A204.1 (cell line): ENCODE data around the gene LAMB4.
"Not testable (repeated sequence)": the region's sequence is repeated elsewhere in the genome, so short reads cannot be mapped to it uniquely, and the experiment has no call there.

Experiments used
- FAIRE-seq: peaks from 2 replicates; lab custom pipeline; 2012; peaks lifted over from hg19 to GRCh38; lab: Jason Lieb, UNC

The LAMB4 gene

DNA sequence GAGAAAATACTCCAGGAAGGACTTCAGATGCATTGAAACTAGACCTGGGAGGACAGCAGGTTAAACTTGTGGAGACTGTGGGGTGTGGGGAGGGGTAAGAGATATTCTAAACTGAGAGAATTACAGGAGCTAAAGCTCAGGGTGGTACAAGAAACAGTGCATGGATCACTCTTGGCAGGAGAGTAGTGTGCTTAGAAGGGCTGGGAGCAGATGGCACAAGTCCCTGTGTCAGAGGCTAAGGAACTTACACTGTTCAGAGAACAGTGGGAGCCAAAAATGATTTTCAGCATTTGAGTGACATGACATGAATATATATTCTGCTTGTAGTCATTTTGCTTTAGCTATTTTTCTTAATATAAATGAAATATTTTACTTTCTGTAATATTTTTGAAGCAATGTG lies 91.2 kb downstream of the LAMB4 start:
- FAIRE-seq, result no peak

DNA sequence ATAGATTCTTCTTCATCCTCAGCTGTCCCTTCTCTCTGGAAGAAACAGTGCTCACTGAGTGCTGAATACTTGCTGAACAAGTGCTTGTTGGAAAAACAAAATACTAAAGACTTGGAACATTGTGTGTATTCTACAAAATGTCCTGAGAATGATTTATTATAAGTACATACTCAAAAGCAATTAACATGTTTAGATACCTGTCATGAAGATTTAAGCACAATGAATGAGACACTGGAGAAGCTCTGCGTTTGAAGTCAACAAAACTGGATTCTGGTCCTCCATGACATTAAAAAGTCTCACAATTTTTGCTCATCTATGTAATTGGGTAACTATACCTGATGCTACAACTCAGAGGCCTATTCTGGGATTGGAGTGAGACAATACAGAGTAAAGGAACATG lies 92.4 kb downstream of the LAMB4 start:
- FAIRE-seq, result no peak

DNA sequence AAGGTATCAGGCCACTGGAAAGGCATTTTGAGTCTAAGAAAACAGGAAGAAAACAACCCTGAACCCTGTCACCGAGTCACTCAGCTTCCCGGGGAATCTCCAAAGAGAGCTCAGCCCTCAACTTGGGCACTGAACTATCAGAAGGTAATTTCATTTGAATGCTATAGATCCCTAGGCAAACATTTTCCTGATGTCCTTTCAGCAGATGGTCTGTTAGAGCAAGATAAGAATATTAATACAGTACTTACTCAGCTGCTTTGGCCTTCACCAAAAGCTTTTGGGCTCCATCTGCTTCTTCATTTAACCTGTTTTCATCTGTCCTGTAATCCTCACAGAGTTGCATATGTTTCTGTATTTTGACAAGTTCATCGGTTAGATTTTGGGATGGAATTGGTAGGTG lies 93.0 kb downstream of the LAMB4 start:
- FAIRE-seq, result no peak

DNA sequence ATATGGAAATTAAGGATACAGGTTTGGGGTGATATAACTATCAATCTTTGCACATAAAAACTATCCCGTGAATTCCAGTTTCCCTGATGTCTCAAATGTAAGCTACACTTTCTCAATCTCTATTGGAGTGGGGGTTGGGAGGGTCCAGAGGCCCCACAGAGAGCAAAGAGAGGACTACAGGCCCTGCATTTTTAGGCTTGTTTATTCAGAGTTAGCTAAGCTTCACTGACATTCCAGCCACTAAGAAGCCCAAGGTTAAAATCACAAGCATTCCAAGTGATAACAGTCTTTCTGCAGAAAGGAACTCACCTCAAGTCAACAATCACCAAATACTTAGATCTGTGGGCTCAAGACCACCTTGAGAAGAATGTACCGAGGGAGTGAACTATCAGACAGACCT lies 95.6 kb downstream of the LAMB4 start:
- FAIRE-seq, result no peak

DNA sequence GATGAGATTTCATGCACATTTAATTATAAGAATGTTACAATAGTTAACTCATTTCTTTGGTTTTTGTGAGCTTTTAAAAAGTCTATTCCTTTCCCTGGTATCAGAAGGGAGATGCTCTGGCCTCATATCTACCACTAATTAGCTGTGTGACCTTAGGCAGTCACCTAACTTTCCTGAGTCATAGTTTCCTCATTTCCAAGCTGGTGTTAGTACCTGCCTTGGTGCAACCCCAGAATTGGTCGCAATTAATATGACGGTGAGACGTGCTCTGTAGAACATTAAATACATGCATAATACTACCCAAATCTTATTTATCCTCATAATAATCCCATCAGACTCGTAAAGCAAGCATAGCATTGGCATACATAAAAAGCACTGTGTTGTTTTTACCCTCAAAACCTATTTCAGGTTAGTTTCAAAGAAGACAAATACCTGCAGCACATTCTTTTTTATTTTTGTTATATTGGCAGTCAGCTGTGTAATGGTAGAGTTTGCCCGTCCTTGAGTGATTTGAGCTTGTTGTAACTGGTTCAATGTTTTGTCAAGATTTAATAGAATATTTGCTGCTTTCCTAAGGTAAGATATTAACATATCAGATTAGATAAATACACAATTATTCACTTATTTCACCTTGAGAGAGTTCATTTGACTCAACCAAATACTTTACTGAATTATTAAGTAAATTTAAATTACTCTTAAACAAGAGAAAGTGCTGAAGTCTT lies 96.2 kb downstream of the LAMB4 start:
- no peak for FAIRE-seq

DNA sequence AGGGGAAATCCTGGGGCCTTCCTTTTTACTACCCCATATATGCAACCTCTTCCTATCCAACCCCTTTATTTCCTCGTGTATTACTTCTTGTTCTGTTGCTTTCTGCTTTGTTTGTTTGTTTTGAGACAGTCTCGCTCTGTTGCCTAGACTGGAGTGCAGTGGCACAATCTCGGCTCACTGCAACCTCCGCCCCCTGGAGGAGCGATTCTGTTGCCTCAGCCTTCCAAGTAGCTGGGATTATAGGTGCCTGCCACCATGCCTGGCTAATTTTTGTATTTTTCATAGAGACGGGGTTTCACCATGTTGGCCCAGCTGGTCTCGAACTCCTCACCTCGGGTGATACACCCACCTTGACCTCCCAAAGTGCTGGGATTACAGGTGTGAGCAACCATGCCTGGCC lies 96.9 kb downstream of the LAMB4 start:
- not testable (repeated sequence) for FAIRE-seq

DNA sequence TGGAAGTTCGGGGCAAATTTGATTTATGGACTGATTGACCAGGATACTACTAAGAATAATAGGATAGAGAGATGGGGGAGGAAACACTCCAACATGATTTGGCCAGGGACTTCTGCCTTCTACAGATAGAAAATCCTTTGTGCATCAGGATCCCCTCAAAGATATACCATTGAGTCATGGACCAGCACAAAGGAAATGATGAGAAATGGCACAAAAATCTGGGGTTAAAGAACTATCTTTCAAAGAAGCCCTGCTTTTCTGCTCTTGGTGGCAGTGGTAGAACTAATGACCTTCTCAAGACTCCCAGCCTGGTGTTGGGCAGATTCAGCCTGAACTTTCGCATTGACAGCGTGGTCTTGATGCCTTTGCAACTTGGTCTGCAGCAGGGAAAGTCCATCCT lies 99.6 kb downstream of the LAMB4 start:
- no peak for FAIRE-seq

DNA sequence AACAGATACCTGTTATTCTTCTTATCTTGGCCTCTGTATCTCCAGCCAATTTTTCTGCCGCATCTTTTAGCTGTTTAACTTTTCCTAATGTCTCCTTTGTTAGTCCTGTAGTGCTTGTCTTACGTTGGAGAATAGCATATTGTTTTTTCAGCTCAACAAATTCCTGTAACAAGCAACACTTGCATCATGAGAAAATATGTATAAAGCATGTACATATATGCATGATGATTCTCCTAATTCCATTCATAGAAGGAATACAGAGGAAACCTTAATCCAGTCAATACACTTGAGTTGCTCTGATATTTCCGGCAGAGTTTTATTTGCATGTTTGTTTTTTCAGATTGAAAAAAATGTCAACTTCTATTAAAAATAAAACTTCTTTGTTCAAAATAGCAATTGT lies 101.1 kb downstream of the LAMB4 start:
- FAIRE-seq, result no peak

DNA sequence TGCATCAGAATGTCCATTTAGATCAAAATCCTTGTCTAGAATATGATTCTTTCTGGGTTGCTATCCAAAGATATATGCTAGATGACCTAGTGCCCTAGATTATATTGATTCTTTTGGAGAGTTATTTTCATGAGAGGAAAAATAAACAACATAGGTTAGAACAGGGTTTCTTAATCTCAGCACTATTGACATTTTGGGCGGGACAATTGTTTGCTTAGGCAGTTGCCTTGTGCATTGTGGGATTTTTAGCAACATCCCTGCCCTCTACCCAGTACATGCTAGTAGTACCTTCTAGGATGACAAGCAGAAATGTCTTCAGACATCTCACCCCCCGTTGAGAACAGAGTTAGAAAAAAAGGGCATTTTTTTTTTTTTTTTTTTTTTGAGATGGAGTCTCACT lies 102.0 kb downstream of the LAMB4 start:
- no peak for FAIRE-seq

DNA sequence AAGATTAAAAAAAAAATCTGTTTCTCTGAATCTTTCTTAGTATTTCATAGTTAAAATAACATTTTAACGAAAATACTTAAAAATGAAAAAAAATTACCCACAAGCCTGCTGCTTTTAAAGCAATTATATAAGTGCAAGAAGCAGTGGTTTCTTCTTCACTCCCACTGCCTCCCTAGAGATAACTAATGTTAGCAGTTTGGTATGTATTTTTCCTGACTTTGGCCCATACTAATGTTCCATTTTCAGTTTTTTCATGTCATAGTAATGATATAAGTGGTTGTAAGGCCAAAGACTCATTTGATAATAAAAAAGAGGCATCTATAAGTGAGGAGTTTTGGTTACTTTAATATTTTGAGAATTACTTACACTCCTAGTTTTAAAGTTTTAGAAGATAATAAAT lies 102.9 kb downstream of the LAMB4 start:
- peak; percentile 16 for FAIRE-seq

DNA sequence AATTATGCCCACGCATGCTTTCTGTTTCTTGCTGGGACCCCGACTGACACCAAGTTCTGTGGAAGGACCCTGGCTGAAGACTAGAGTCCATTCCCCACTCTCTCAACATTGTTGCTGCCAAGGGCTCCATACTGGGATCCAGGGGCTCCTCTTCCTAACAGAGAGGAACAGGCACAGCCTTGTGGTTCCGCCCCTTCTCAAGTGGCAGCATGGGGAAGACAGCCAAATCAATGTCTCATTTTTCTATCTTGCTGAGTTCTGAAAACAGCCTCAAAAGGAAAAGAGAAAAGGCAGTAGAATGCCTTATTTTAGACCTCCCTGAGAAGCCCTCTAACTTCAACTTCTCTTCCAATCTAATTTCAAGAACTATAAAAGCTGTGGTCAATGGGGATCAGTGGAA lies 103.5 kb downstream of the LAMB4 start:
- FAIRE-seq, result no peak

DNA sequence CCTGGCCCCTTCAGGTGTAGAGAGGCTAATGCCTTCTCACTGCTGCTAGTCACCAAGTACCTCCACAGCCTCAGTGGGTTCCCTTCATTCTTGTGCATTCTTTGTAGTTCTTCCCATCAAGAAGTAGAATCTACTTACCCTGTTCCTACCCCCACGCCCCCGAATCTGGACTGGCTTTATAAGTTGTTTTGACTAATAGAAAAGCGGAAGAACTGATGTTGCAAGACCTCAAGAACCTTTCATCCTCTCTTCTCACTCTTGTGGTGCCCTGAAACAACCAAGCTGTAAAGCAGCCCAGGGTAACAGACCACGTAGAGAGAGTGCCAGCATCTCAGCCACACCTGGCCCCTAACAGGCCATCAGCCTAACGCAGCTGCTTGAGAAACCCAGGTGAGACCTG lies 104.0 kb downstream of the LAMB4 start:
- FAIRE-seq, result no peak

DNA sequence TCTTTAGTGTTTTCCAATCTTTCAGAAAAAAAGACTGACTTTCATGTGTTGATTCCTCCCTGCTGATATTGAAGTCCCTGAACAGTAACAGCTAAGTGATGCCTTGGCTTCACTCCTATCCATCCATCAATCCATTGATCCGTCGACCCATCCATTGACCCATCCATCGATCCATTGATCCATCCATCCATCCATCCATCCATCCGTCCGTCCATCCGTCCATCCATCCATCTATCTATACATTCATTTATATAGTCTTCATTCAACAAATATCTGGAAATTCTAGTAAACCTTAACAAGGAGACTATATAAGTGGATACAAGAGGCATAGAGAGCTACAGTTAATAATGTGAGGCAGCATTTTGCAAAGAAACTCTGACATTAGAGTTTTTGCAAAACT lies 105.6 kb downstream of the LAMB4 start:
- FAIRE-seq, result no peak

DNA sequence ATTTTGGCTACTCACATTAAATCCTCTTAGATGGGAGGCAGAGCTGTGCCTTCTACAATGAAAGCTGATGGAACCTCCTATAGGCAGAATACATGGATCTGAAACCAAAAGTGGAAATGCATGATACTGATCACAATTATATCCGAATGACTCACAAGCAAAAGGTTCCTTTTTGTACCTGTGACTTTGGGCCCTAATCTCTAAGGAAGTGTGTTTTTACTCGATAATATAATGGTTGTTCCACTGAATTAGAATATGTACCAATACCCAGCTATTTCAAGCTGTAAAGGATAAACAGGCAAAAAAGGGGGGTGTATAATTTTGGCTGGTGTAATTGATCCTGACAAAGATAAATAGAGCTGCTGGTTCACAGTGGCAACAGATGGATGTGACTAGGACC lies 109.6 kb downstream of the LAMB4 start:
- FAIRE-seq, result no peak

DNA sequence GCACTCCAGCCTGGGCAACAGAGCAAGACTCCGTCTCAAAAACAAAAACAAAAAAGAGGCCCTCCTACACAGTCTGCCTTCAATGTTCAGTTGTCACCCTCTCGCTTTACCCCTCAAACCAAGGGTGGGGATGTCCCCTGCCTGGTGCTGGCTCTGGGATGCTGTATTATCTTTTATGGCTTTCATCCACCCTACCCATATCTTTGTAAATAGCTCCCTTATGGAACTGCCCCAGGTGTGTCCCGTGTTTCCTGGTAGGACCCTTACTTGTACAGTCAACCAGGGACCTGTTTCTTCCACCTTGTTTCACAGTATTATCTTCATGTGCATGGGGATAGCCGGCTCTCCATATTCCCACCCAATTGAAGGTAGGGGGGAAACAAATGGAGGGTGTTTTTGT lies 111.5 kb downstream of the LAMB4 start:
- FAIRE-seq, result no peak

DNA sequence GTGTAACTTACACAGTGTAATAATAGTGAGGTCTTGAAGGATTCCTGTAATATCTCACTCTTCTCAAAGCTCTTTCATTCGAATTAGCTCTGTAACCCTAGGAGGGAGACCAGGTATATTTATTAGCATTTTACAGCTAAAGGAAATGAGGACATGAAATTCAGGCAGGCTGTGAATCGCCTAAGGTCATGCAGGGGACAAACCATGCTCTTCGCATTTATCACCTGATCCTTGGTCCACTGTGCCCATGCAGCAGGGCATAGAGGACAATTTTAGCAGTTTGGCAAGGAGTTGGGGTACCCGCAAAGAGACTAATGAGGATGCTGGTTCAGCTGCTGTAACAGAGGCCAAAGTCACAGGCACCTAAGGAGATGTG lies 112.4 kb downstream of the LAMB4 start:
- FAIRE-seq, result no peak

DNA sequence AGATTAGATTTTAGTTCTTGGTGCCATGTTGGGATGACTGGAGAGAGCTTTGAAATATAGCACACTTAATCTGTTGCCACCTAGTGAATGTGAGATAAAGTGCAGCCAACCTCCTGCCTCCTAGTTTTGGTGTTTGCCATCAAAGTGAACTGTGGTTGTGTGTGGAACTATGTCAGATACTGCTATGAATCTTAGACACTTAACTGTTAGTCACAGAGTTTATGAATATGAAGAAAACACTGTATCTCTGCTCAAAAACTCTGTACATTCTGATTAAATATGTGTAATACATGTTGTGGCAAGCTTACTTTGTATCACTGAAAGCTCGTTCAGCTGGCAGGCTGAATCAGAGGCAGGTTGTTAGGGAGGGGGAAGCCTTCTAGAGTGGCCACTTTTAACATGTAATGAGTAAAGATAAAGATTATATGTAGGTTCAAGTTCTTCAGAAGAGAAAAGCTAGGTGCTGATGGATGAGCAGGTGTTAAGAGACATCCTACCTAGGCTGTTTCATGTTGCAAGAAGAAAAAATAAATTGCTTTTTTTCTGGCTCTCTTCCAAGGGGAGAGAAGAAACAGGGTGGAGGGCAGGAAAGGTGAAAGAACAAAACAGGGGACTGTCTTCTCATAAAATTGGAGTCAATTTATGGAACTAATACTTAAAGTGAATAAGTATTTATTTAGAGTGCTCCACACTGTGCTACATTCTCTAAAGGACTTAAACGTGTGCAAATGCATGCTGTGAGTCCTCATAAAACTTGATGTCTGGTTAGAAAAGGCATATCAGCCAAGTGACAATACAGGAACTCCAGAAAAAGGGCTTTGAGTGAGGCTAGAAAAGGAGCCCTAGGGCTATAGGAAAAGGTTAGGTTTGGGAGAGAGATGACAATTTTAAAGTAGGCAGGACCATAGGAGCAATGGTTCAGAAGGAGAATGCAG lies 113.1 kb downstream of the LAMB4 start:
- no peak for FAIRE-seq

DNA sequence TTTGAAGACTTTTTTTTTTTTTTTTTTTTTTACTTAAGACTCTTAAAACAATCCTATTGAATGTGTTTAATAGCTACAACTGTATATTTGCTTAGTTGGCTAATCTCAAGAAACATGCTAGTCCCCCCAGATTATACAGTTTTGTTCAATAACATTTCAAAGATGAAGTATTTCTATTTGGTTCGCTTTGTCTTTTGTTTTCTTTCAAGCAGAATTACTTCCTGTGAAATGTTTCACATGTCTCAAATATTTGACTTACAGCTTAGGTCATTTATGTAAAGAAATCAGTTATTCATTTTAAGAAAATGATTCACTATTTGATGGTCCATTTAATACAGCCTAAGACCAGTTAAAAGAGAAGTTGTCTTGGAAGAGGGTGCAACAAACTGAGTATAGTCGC lies 114.4 kb downstream of the LAMB4 start:
- FAIRE-seq, result no peak

DNA sequence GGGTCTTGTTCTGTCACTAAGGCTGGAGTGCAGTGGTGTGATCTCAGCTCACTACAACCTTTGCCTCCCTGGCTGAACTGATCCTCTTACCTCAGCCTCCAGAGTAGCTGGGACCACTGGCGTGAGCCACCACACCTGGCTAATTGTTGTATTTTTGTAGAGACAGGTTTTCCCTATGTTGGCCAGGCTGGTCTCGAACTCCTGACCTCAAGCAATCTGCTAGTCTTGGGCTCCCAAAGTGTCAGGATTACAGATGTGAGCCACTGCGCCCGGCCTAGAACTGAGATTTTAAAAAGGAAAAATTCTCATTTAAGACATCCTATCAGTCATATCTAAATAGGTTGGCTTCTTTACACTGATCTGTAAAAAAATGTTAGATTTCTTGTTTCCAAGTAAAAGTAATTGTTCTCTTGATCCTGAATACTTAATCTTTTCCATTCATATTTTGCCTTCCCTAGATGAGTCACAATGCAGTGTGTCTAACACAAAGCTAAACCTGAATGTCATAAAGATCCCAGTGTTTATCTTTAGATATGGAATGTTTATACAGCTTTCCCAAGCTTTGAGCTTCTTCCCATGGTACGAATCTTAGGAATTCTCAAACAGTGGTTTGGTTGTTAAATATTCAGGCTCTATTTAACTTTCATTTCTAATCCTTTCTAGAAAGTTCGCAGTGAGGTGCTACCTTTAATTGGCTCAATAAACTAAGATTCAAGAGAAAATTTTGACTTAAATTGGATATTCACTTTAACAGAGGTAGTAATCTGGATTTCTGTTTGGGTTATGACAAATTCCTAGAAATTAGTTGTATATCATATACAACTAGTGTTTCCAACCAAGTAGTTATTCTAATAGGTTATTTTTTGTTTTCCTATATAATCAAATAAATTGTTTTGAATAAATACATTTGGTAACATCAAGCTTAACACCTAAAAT lies 115.1 kb downstream of the LAMB4 start:
- no peak for FAIRE-seq

DNA sequence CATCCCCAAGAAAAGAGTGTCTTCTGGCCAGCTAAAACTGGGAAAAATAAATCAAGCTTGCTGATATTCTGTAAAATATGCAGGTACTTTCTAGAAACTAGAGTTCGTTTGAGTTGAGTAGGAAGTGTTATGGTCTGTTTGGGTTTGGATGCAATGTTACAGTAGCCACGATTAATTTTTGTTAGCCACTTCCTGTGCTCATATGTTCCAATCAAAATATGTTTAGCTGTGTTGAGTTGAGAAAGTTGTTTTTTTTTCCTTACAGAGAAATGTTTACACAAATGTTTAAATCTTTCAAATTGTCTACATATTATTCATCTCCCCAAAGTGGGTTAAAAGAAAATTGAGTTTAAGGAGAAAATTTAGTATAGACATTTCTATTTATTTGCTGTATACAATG lies 115.9 kb downstream of the LAMB4 start:
- FAIRE-seq, result no peak

DNA sequence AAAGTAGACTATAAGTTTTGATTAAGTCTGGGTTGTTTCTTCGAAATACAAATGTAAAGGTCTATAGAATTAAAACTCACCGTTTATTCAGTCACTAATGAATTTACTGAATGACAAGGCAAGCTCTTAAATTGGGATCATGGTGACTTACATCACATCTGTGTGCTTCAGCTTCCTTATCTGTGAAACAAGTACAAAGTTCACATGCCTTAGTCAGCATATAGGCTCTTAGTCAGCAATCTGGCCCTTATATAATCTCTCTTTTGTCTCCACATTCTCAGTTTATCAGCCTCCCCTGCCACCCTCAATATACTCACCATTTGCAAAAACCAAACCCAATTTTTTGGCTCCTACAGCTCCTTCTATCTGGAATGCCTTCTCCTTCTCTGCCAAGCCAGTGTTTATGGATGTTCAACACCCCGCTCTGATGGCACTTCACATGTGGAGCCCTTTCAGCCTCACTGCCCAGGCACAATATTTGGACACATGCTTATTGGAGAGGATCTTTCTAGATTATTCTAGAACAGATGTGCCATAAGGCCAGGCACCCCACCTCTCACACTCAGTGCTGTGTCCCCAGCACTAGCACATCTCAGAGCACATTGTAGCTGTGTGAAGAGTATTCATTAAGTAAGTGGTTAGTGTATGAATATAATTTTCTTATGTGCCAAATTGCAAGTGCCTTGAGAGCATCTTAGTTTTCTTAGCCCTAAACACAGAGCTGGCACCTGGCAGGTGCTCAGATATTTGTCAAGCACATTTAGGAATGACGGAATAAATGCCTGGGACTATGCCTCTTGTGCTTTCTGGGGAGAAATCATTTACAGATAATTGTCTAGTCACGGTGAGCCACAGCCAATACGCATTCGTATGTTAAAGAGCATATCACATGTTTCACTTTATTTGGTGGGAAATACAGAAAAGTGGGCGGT lies 117.4 kb downstream of the LAMB4 start:
- FAIRE-seq, result no peak

DNA sequence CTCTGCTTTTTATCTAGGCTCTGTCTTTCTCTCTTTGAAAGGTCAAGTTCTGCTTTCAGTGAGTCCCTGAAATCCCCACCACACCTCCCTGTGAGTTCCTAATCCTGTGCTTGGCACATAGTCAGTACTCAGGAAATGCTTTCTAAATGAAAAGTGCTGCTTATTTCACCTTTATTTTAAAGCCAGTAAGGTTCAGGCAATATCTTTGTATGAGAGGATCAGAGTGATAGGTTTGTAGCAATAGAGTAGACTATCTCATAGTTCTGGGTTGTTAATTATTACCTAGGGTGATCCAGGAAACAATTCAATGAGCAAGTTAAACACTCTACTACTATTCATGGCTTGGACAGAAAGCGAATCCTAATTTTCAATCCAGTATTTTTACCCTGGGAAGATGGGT lies 119.8 kb downstream of the LAMB4 start:
- FAIRE-seq, result no peak
